H1 (cell line): ENCODE results near the gene ANXA2. TPM values are rescaled to one million over a fixed set of nuclear protein-coding genes. Genes with fewer than 3 reads are reported as not detected.

ENCODE experiments used
- CTCF ChIA-PET: fragments of 300-600 bp; sonication (Branson Sonifier 250); formaldehyde crosslinking; loops from one replicate; lab custom pipeline; 2021; ENCODE audit not compliant: partially characterized antibody; lab: Charles Lee
- POLR2A ChIA-PET: fragments of 300-600 bp; sonication (Branson Sonifier 250); formaldehyde crosslinking; loops from one replicate; lab custom pipeline; 2021; ENCODE audit warnings: inconsistent platforms; ENCODE audit not compliant: partially characterized antibody; lab: Charles Lee
- DNase-seq, 2 experiments: peaks; one replicate each; pipeline versions ENCODE4 v3.0.0 to v3.0.0-alpha.2; 2010 to 2022; ENCODE audit warnings: low spot score in 2 of 2, low read depth in 1 of 2, mixed read lengths in 1 of 2
- FAIRE-seq: peaks from 2 replicates; lab custom pipeline; 2011; peaks lifted over from hg19 to GRCh38; lab: Jason Lieb, UNC
- H2AFZ ChIP-seq: 2 replicates; pipeline ENCODE4 v1.8.1; 2012; ENCODE audit warnings: low read length, inconsistent platforms
- H2AK5ac ChIP-seq: 2 replicates; pipeline ENCODE4 v1.6.1; 2013; ENCODE audit warnings: low read depth, low read length
- H2BK120ac ChIP-seq: replicated peaks from 2 replicates; pipeline ENCODE3; 2013; ENCODE audit warnings: low read depth, low read length, inconsistent platforms
- H2BK12ac ChIP-seq: 2 replicates; pipeline ENCODE4 v1.6.1; 2013; ENCODE audit warnings: low read depth, low read length
- H2BK15ac ChIP-seq: 2 replicates; pipeline ENCODE4 v1.6.1; 2013; ENCODE audit warnings: low read length
- H2BK20ac ChIP-seq: 2 replicates; pipeline ENCODE4 v1.6.1; 2013; ENCODE audit warnings: low read length
- H2BK5ac ChIP-seq: 2 replicates; pipeline ENCODE4 v1.6.1; 2013; ENCODE audit warnings: low read depth, low read length
- H3K14ac ChIP-seq: 2 replicates; pipeline ENCODE4 v1.6.1; 2013; ENCODE audit warnings: inconsistent platforms; ENCODE audit not compliant: insufficient read length
- H3K18ac ChIP-seq: 2 replicates; pipeline ENCODE4 v1.6.1; 2013; ENCODE audit warnings: low read length; ENCODE audit errors: extremely low read depth
- H3K23ac ChIP-seq: 2 replicates; pipeline ENCODE4 v1.6.1; 2013; ENCODE audit warnings: inconsistent platforms; ENCODE audit not compliant: insufficient read length
- H3K23me2 ChIP-seq: 2 replicates; pipeline ENCODE4 v1.6.1; 2013; ENCODE audit warnings: low read depth, low read length
- H3K27ac ChIP-seq: 2 replicates; pipeline ENCODE4 v1.6.1; 2011; ENCODE audit warnings: low read depth, low read length, inconsistent platforms
- H3K27me3 ChIP-seq, 4 experiments: replicated peaks in 1 of 4; 1 replicate in 1 of 4; 2 replicates in 3 of 4; pipeline versions ENCODE4 v1.6.1 to v1.8.1; 2011 to 2013; ENCODE audit warnings: low read length in 3 of 4, mild to moderate bottlenecking in 3 of 4, inconsistent platforms in 2 of 4, mixed read lengths in 2 of 4, moderate library complexity in 1 of 4; ENCODE audit not compliant: control insufficient read depth in 3 of 4, insufficient read depth in 3 of 4; ENCODE audit errors: extremely low read depth in 1 of 4
- H3K36me3 ChIP-seq, 4 experiments: 2 replicates each; pipeline versions ENCODE4 v1.6.1 to v1.8.1; 2011 to 2013; ENCODE audit warnings: mild to moderate bottlenecking in 4 of 4, low read length in 3 of 4, moderate library complexity in 2 of 4, control low read depth in 1 of 4, inconsistent platforms in 1 of 4; ENCODE audit not compliant: insufficient read depth in 4 of 4, control insufficient read depth in 2 of 4
- H3K4ac ChIP-seq: replicated peaks from 2 replicates; pipeline ENCODE3; 2013; ENCODE audit warnings: low read length, low read depth, mixed read lengths, inconsistent platforms; ENCODE audit not compliant: insufficient read length
- H3K4me1 ChIP-seq, 4 experiments: replicated peaks in 1 of 4; 1 replicate in 1 of 4; 2 replicates in 3 of 4; pipeline versions ENCODE4 v1.6.1 to v1.8.1; 2011 to 2013; ENCODE audit warnings: low read length in 3 of 4, inconsistent platforms in 2 of 4, mixed read lengths in 1 of 4; ENCODE audit not compliant: insufficient read depth in 4 of 4, control insufficient read depth in 3 of 4
- H3K4me2 ChIP-seq, 2 experiments: 2 replicates each; pipeline versions ENCODE4 v1.6.1 to v1.8.1; 2011 to 2013; ENCODE audit warnings: low read depth in 2 of 2, low read length in 2 of 2, control low read depth in 1 of 2, inconsistent platforms in 1 of 2, mild to moderate bottlenecking in 1 of 2; ENCODE audit not compliant: insufficient read depth in 1 of 2
- H3K4me3 ChIP-seq, 4 experiments: fragments of 200-600, 300-600 bp in 1 of 4; sonication (generic), shearing (Covaris generic), sonication (Bioruptor Twin) in 1 of 4; 2 replicates each; pipeline versions ENCODE4 v1.5.1 to v1.8.1; 2011 to 2016; ENCODE audit warnings: low read length in 4 of 4, low read depth in 3 of 4, control low read depth in 2 of 4, inconsistent platforms in 2 of 4, mild to moderate bottlenecking in 2 of 4, mixed read lengths in 1 of 4, moderate library complexity in 1 of 4; ENCODE audit not compliant: insufficient read depth in 2 of 4; ENCODE audit errors: extremely low read depth in 1 of 4
- H3K56ac ChIP-seq: replicated peaks from 2 replicates; pipeline ENCODE3; 2013; ENCODE audit warnings: low read depth, mild to moderate bottlenecking, mixed read lengths, low read length, inconsistent platforms; ENCODE audit not compliant: insufficient read length
- H3K79me1 ChIP-seq: 2 replicates; pipeline ENCODE4 v1.6.1; 2013; ENCODE audit warnings: low read depth, low read length, control low read depth
- H3K79me2 ChIP-seq, 2 experiments: 2 replicates each; pipeline versions ENCODE4 v1.6.1 to v1.8.1; 2012 to 2013; ENCODE audit warnings: low read length in 2 of 2, mild to moderate bottlenecking in 2 of 2, inconsistent platforms in 1 of 2; ENCODE audit not compliant: insufficient read depth in 2 of 2, control insufficient read depth in 1 of 2
- H3K9ac ChIP-seq, 4 experiments: replicated peaks in 1 of 4; 1 replicate in 1 of 4; 2 replicates in 3 of 4; pipeline versions ENCODE4 v1.6.1 to v1.8.1; 2011 to 2013; ENCODE audit warnings: low read depth in 3 of 4, low read length in 3 of 4, control low read depth in 2 of 4, mild to moderate bottlenecking in 2 of 4, moderate library complexity in 2 of 4, inconsistent platforms in 1 of 4; ENCODE audit errors: extremely low read depth in 1 of 4
- H3K9me3 ChIP-seq, 2 experiments: 2 replicates each; pipeline versions ENCODE4 v1.6.1 to v1.8.1; 2012 to 2013; ENCODE audit warnings: mild to moderate bottlenecking in 2 of 2, moderate library complexity in 2 of 2, control low read depth in 1 of 2, inconsistent platforms in 1 of 2, low read depth in 1 of 2, low read length in 1 of 2, mixed read lengths in 1 of 2; ENCODE audit not compliant: insufficient read depth in 2 of 2
- H4K20me1 ChIP-seq, 2 experiments: replicated peaks in 1 of 2; 2 replicates each; pipeline versions ENCODE3 to v1.8.1; 2011 to 2013; ENCODE audit warnings: inconsistent platforms in 2 of 2, low read length in 2 of 2, mild to moderate bottlenecking in 1 of 2; ENCODE audit not compliant: insufficient read depth in 2 of 2, control insufficient read depth in 1 of 2
- H4K5ac ChIP-seq: 2 replicates; pipeline ENCODE4 v1.6.1; 2013; ENCODE audit warnings: low read length, low read depth, mixed read lengths, inconsistent platforms; ENCODE audit not compliant: insufficient read length
- H4K8ac ChIP-seq: 2 replicates; pipeline ENCODE4 v1.8.0; 2013; ENCODE audit warnings: mild to moderate bottlenecking, moderate library complexity, low read length, inconsistent platforms; ENCODE audit not compliant: insufficient read depth; ENCODE audit errors: extremely low read depth
- H4K91ac ChIP-seq: replicated peaks from 2 replicates; pipeline ENCODE3; 2013; ENCODE audit warnings: low read length, mixed read lengths, inconsistent platforms; ENCODE audit not compliant: insufficient read length
- CREB1 ChIP-seq: IDR thresholded peaks from 2 replicates; pipeline ENCODE4 v1.6.1; 2012; ENCODE audit warnings: inconsistent platforms
- EZH2 ChIP-seq: fragments of 200-600 bp; sonication (generic); IDR thresholded peaks from 2 replicates; pipeline ENCODE4 v1.7.1; 2012; ENCODE audit warnings: low read depth, mild to moderate bottlenecking, moderate library complexity, low read length, inconsistent platforms; ENCODE audit not compliant: severe bottlenecking
- SAP30 ChIP-seq: fragments of 300-600 bp; sonication (generic); IDR thresholded peaks from 2 replicates; pipeline ENCODE4 v1.7.1; 2012; ENCODE audit warnings: low read length, moderate library complexity, mild to moderate bottlenecking, inconsistent platforms; ENCODE audit not compliant: insufficient read depth, insufficient replicate concordance
- WGBS, 2 experiments: shearing (Covaris generic) in 1 of 2; methylation state at CpG; one replicate each; pipeline versions ENCODE4 v1.1.6 to v1.1.7; 2013 to 2015; ENCODE audit warnings: low lambda C conversion rate in 2 of 2, mixed read lengths in 2 of 2, inconsistent platforms in 1 of 2, low coverage in 1 of 2, missing lambda C conversion rate in 1 of 2; ENCODE audit not compliant: insufficient replicate concordance in 2 of 2, insufficient coverage in 1 of 2, insufficient read length in 1 of 2; ENCODE audit errors: extremely low coverage in 1 of 2, missing lambda C conversion rate in 1 of 2; 5-methylcytosine and 5-hydroxymethylcytosine counted together
- polyA plus RNA-seq, 7 experiments: library from polyadenylated mRNA; depleted of rRNA in 3 of 7; stranded (reverse) in 5 of 7; unstranded in 2 of 7; fragments of >200 nt in 5 of 7; fragments of 200-250 nt in 2 of 7; gene quantifications; 1 replicate in 5 of 7; 2 replicates in 1 of 7; 4 replicates in 1 of 7; pipeline versions ENCODE4 v1.2.1 to v1.2.3, GENCODE V29; 2011 to 2013; ENCODE audit warnings: missing spikeins in 2 of 7, mixed read lengths in 2 of 7
- total RNA-seq: library from RNA; stranded (reverse); fragmentation: NEBNext Ultra II Directional; extraction: Animal tissue kit (Norgen Biotek cat#: 25700); gene quantifications from 2 replicates; pipeline ENCODE4 v1.2.1, GENCODE V29; 2021

Gene ANXA2
- total and polyA plus RNA-seq, 2 of the 8 experiments (the other 6 are each of a cell fraction or from before 2014, with no cell fraction given) = 178 to 217 TPM

- Histone ChIP-seq H2BK20ac (no peak overlapping the region), H2BK12ac (no peak overlapping the region), H3K23me2 (no peaks in the 10 kb centered on the region), H3K14ac (no peak overlapping the region), H3K9me3 (no peaks in the 10 kb centered on the region), H3K27me3 (no peaks in the 10 kb centered on the region), H2BK5ac (no peak overlapping the region), H4K5ac (no peak overlapping the region), H3K79me2 (no peaks in the 10 kb centered on the region), H2AK5ac (no peak overlapping the region), H3K4me3 (no peak overlapping the region), H4K20me1 (peaks cover 0 to 1% of the 10 kb centered on the region in 2 experiments), H3K56ac (no peak overlapping the region), H4K91ac (no peak overlapping the region), H3K4ac (no peak overlapping the region), H3K27ac (no peak overlapping the region), H3K23ac (no peak overlapping the region), H2BK120ac (no peak overlapping the region), H3K36me3 (peaks cover 0 to 6% (median 0%) of the 10 kb centered on the region in 4 experiments; a peak in 3 of 8 replicates), H4K8ac (no peak overlapping the region), H2AFZ (no peak overlapping the region), H3K9ac (no peak overlapping the region), H3K18ac (no peak overlapping the region), H3K79me1 (peaks cover 3% of the 10 kb centered on the region; the same call in 1 of the 2 replicates), H3K4me2 (no peak overlapping the region), H2BK15ac (no peak overlapping the region), H3K4me1 (peaks cover 2 to 8% (median 5%) of the 10 kb centered on the region in 4 experiments; a peak in 6 of 7 replicates)
- no peak for DNase-seq
- CTCF ChIA-PET = interaction anchor here (0.8 to 5.2 kb wide), 3 partner anchors 9 to 22 kb away, joined by 3 to 38 read pairs (median 4); no protein-coding TSS in a partner anchor
- POLR2A ChIA-PET = no interaction called here
- 89% methylated on average over 4 of the region's 4 CpGs; no CpG with 5 or more reads in 1 of the 2 experiments for WGBS, 2 experiments
- FAIRE-seq = no peak
- no peak for TF ChIP-seq EZH2
- no peak for TF ChIP-seq CREB1
- no peak for TF ChIP-seq SAP30
Observed at GRCh38 chr15:60372227-60372626, 25.6 kb downstream of the ANXA2 start.
